ENCODE results near the gene ZSCAN5B.

The ZSCAN5B gene

DNA sequence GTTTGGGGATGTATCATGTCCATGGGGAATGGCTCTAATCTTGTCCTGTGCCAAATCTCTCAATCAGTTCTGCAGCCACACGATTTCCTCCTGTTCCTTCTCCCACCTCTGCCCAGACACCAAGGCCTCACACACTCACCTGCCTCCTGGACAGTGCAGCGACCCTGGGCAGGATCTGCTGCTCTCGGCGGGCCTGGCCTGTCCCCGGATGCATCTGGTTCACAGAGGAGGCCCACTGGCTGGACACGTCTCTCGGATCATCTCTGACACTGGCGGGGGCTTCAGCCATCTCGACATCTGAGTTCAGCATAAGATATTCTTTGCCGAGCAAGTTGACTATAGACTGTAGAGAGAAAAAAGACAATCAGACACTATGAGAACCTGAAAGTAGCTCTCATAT is 5.9 kb downstream of the ZSCAN5B start:
- Histone ChIP-seq H2AK5ac (ENCODE audit: low read length) (no peak overlapping the region), H3K4me3 (ENCODE audit: low read depth, low read length) (no peak overlapping the region), H3K79me2 (ENCODE audit: control insufficient read depth, insufficient read depth, low read length, poor library complexity) (no peaks in the 10 kb centered on the region), H3K4ac (ENCODE audit: low read depth, low read length) (no peak overlapping the region), H3K18ac (ENCODE audit: low read length) (no peak overlapping the region), H3K9me3 (ENCODE audit: insufficient read depth, low read depth, low read length) (no peaks in the 10 kb centered on the region), H3K14ac (ENCODE audit: low read length) (no peak overlapping the region), H3K36me3 (ENCODE audit: control insufficient read depth in 1 of 2, insufficient read depth in 2 of 2, low read length in 2 of 2) (no peaks in the 10 kb centered on the region), H4K91ac (ENCODE audit: low read depth, low read length) (no peak overlapping the region), H3K27me3 (ENCODE audit: insufficient read depth, low read length) (no peaks in the 10 kb centered on the region), H2AFZ (ENCODE audit: insufficient read depth, low read length, poor library complexity) (no peak overlapping the region), H4K12ac (ENCODE audit: low read depth, low read length) (no peak overlapping the region), H2BK120ac (ENCODE audit: insufficient read depth, low read length, poor library complexity) (no peak overlapping the region), H4K8ac (ENCODE audit: low read depth, low read length) (no peak overlapping the region), H3K9ac (ENCODE audit: low read length) (no peak overlapping the region), H3K79me1 (ENCODE audit: low read length) (no peaks in the 10 kb centered on the region), H3K23ac (ENCODE audit: low read length) (no peak overlapping the region), H2BK5ac (ENCODE audit: low read depth, low read length, poor library complexity) (no peak overlapping the region), H3K27ac (ENCODE audit: low read depth, low read length) (no peak overlapping the region), H3K4me1 (ENCODE audit: control insufficient read depth in 1 of 2, insufficient read depth in 2 of 2, low read length in 2 of 2) (no peaks in the 10 kb centered on the region), H3K4me2 (ENCODE audit: low read length) (no peak overlapping the region), H2BK12ac (ENCODE audit: low read length) (no peak overlapping the region)
- DNase-seq, result no peak
- no CpG with 5 or more reads among the region's 10 CpGs for WGBS (ENCODE audit: extremely low coverage, insufficient coverage, insufficient read length)

- Histone ChIP-seq H2BK5ac (ENCODE audit: low read depth, low read length, poor library complexity) (no peak overlapping the region), H2AK5ac (ENCODE audit: low read length) (no peak overlapping the region), H3K79me1 (ENCODE audit: low read length) (no peaks in the 10 kb centered on the region), H3K4me1 (ENCODE audit: control insufficient read depth in 1 of 2, insufficient read depth in 2 of 2, low read length in 2 of 2) (no peaks in the 10 kb centered on the region), H3K4ac (ENCODE audit: low read depth, low read length) (no peak overlapping the region), H2AFZ (ENCODE audit: insufficient read depth, low read length, poor library complexity) (no peak overlapping the region), H3K14ac (ENCODE audit: low read length) (no peak overlapping the region), H3K4me3 (ENCODE audit: low read depth, low read length) (no peak overlapping the region), H3K9me3 (ENCODE audit: insufficient read depth, low read depth, low read length) (no peaks in the 10 kb centered on the region), H2BK120ac (ENCODE audit: insufficient read depth, low read length, poor library complexity) (no peak overlapping the region), H3K9ac (ENCODE audit: low read length) (no peak overlapping the region), H3K27me3 (ENCODE audit: insufficient read depth, low read length) (no peaks in the 10 kb centered on the region), H3K36me3 (ENCODE audit: control insufficient read depth in 1 of 2, insufficient read depth in 2 of 2, low read length in 2 of 2) (no peaks in the 10 kb centered on the region), H4K91ac (ENCODE audit: low read depth, low read length) (no peak overlapping the region), H4K12ac (ENCODE audit: low read depth, low read length) (no peak overlapping the region), H3K18ac (ENCODE audit: low read length) (no peak overlapping the region), H3K27ac (ENCODE audit: low read depth, low read length) (no peak overlapping the region), H3K79me2 (ENCODE audit: control insufficient read depth, insufficient read depth, low read length, poor library complexity) (no peaks in the 10 kb centered on the region), H4K8ac (ENCODE audit: low read depth, low read length) (no peak overlapping the region), H3K23ac (ENCODE audit: low read length) (no peak overlapping the region), H3K4me2 (ENCODE audit: low read length) (no peak overlapping the region), H2BK12ac (ENCODE audit: low read length) (no peak overlapping the region)
- DNase-seq, result no peak
- no CpG with 5 or more reads among the region's 7 CpGs for WGBS (ENCODE audit: extremely low coverage, insufficient coverage, insufficient read length)
Measured at GRCh38 chr19:56191115-56191514, 6.5 kb downstream of the ZSCAN5B start.

- no peaks in the 10 kb centered on the region for H3K9me3 ChIP-seq (ENCODE audit: insufficient read depth, low read depth, low read length)
- no peak overlapping the region for H3K4ac ChIP-seq (ENCODE audit: low read depth, low read length)
- H3K4me2 ChIP-seq (ENCODE audit: low read length), result no peak overlapping the region
- H4K8ac ChIP-seq (ENCODE audit: low read depth, low read length), result no peak overlapping the region
- H3K18ac ChIP-seq (ENCODE audit: low read length), result no peak overlapping the region
- H4K91ac ChIP-seq (ENCODE audit: low read depth, low read length), result no peak overlapping the region
- no peak overlapping the region for H2BK12ac ChIP-seq (ENCODE audit: low read length)
- H2BK120ac ChIP-seq (ENCODE audit: insufficient read depth, low read length, poor library complexity), result no peak overlapping the region
- no peak overlapping the region for H3K14ac ChIP-seq (ENCODE audit: low read length)
- no peak overlapping the region for H2AFZ ChIP-seq (ENCODE audit: insufficient read depth, low read length, poor library complexity)
- no CpG with 5 or more reads among the region's 17 CpGs for WGBS (ENCODE audit: extremely low coverage, insufficient coverage, insufficient read length)
- no peak overlapping the region for H3K9ac ChIP-seq (ENCODE audit: low read length)
- no peaks in the 10 kb centered on the region for H3K4me1 ChIP-seq (ENCODE audit: control insufficient read depth in 1 of 2, insufficient read depth in 2 of 2, low read length in 2 of 2)
- DNase-seq, result no peak
- H3K23ac ChIP-seq (ENCODE audit: low read length), result no peak overlapping the region
- H3K4me3 ChIP-seq (ENCODE audit: low read depth, low read length), result no peak overlapping the region
- H3K79me1 ChIP-seq (ENCODE audit: low read length), result no peaks in the 10 kb centered on the region
- no peak overlapping the region for H2AK5ac ChIP-seq (ENCODE audit: low read length)
- H2BK5ac ChIP-seq (ENCODE audit: low read depth, low read length, poor library complexity), result no peak overlapping the region
- H3K27ac ChIP-seq (ENCODE audit: low read depth, low read length), result no peak overlapping the region
- no peaks in the 10 kb centered on the region for H3K27me3 ChIP-seq (ENCODE audit: insufficient read depth, low read length)
- H4K12ac ChIP-seq (ENCODE audit: low read depth, low read length), result no peak overlapping the region
- H3K79me2 ChIP-seq (ENCODE audit: control insufficient read depth, insufficient read depth, low read length, poor library complexity), result no peaks in the 10 kb centered on the region
- H3K36me3 ChIP-seq (ENCODE audit: control insufficient read depth in 1 of 2, insufficient read depth in 2 of 2, low read length in 2 of 2), result no peaks in the 10 kb centered on the region
Measured at GRCh38 chr19:56189785-56190184, 7.8 kb downstream of the ZSCAN5B start.

GRCh38 chr19:56177564-56178243 is 19.9 kb downstream of the ZSCAN5B start:
- H3K23ac ChIP-seq (ENCODE audit: low read length), result no peak overlapping the region
- no peak overlapping the region for H2BK5ac ChIP-seq (ENCODE audit: low read depth, low read length, poor library complexity)
- H3K9me3 ChIP-seq (ENCODE audit: insufficient read depth, low read depth, low read length), result no peaks in the 10 kb centered on the region
- H4K91ac ChIP-seq (ENCODE audit: low read depth, low read length), result no peak overlapping the region
- no peak overlapping the region for H3K14ac ChIP-seq (ENCODE audit: low read length)
- H3K79me1 ChIP-seq (ENCODE audit: low read length), result no peaks in the 10 kb centered on the region
- H2BK120ac ChIP-seq (ENCODE audit: insufficient read depth, low read length, poor library complexity), result no peak overlapping the region
- no peaks in the 10 kb centered on the region for H3K4me1 ChIP-seq (ENCODE audit: control insufficient read depth in 1 of 2, insufficient read depth in 2 of 2, low read length in 2 of 2)
- H2BK12ac ChIP-seq (ENCODE audit: low read length), result no peak overlapping the region
- H3K9ac ChIP-seq (ENCODE audit: low read length), result no peak overlapping the region
- no peak overlapping the region for H3K4me2 ChIP-seq (ENCODE audit: low read length)
- no peak overlapping the region for H4K12ac ChIP-seq (ENCODE audit: low read depth, low read length)
- no peak overlapping the region for H3K4me3 ChIP-seq (ENCODE audit: low read depth, low read length)
- no peak overlapping the region for H3K4ac ChIP-seq (ENCODE audit: low read depth, low read length)
- no peak overlapping the region for H3K18ac ChIP-seq (ENCODE audit: low read length)
- no peak for DNase-seq
- no peaks in the 10 kb centered on the region for H3K36me3 ChIP-seq (ENCODE audit: control insufficient read depth in 1 of 2, insufficient read depth in 2 of 2, low read length in 2 of 2)
- WGBS (ENCODE audit: extremely low coverage, insufficient coverage, insufficient read length), result no CpG with 5 or more reads among the region's 11 CpGs
- no peak overlapping the region for H2AFZ ChIP-seq (ENCODE audit: insufficient read depth, low read length, poor library complexity)
- H3K27ac ChIP-seq (ENCODE audit: low read depth, low read length), result no peak overlapping the region
- no peak overlapping the region for H2AK5ac ChIP-seq (ENCODE audit: low read length)
- H4K8ac ChIP-seq (ENCODE audit: low read depth, low read length), result no peak overlapping the region
- no peaks in the 10 kb centered on the region for H3K79me2 ChIP-seq (ENCODE audit: control insufficient read depth, insufficient read depth, low read length, poor library complexity)
- H3K27me3 ChIP-seq (ENCODE audit: insufficient read depth, low read length), result no peaks in the 10 kb centered on the region
